Measurements from ENCODE around the gene CCDC144A. TPM values are rescaled to one million over a fixed set of nuclear protein-coding genes. Genes with fewer than 3 reads are reported as not detected.
"Not testable (repeated sequence)": the region's sequence is repeated elsewhere in the genome, so short reads cannot be mapped to it uniquely, and the experiment has no call there.

The CCDC144A gene
- total RNA-seq, 1 donor from 2014 or later = 0.58 TPM

DNA sequence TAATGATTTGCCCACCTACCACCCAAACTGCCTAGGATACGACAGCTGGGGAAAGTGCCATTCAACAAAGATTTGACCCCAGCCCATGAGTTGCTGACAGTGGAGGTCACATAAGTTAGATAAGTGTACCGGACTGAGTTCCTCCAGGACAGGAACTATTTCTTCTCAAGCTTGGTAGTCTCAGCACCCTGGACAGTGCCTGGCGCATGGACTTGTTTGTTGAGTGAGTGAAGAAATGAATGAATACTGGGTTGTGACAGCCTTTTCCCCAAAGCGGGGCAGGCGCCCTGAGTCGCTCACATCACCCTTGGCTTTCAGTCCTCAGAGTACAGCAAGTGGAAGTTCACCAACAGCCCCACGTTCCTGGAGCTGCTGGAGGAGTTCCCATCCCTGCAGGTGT lies 122.1 kb downstream of the CCDC144A start:
- not testable (repeated sequence) for H3K4me3 ChIP-seq (ENCODE audit: low read depth, low read length); DNase-seq (ENCODE audit: low read depth)

DNA sequence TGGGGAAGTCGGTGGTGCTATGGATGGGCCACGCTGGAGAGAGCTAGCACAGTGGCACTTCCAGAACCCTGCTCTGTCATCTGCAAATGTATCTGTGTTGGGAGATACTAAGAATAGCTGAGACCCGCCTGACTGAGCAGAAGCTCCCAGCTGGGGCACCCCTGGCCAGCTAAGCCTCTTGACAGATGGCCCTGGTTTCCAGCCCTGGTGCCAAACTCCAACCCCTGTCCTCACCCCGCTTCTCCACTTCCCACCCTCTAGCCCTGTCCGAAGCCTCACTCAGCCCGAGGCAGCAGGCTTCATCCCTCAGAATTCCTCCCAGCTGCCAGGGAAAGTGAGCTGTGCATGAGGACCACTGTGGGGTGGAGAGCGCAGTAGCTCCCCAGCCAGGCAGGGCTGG lies 124.4 kb downstream of the CCDC144A start:
- no peak overlapping the region for H3K4me3 ChIP-seq (ENCODE audit: low read depth, low read length)
- TF ChIP-seq, protein P1, sequence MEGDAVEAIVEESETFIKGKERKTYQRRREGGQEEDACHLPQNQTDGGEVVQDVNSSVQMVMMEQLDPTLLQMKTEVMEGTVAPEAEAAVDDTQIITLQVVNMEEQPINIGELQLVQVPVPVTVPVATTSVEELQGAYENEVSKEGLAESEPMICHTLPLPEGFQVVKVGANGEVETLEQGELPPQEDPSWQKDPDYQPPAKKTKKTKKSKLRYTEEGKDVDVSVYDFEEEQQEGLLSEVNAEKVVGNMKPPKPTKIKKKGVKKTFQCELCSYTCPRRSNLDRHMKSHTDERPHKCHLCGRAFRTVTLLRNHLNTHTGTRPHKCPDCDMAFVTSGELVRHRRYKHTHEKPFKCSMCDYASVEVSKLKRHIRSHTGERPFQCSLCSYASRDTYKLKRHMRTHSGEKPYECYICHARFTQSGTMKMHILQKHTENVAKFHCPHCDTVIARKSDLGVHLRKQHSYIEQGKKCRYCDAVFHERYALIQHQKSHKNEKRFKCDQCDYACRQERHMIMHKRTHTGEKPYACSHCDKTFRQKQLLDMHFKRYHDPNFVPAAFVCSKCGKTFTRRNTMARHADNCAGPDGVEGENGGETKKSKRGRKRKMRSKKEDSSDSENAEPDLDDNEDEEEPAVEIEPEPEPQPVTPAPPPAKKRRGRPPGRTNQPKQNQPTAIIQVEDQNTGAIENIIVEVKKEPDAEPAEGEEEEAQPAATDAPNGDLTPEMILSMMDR (conservative IDR thresholded peaks at IDR 0.05; ENCODE audit: low read depth, low read length) = no peak
- DNase-seq (ENCODE audit: low read depth) = no peak

DNA sequence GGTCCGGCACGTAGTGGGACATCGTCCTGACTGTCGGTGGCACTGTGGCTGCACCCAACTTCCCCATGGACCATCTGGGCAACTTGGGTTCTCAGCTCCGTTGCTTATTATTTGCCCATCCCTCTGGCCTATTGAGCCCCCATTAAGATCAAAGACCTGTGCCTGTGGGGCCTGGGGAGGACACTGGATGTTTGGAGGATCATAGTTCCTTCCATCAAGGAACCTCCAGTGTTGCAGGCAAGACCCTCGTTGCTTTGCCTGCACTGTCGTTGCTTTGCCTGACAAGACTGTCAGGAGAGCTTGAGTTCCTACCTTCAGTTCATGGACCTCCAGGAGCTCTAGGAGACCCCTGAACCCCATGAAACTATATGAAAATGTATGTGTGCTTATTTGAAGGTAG lies 127.2 kb downstream of the CCDC144A start:
- DNase-seq (ENCODE audit: low read depth) = no peak
- no peak overlapping the region for H3K4me3 ChIP-seq (ENCODE audit: low read depth, low read length)
- TF ChIP-seq, protein P1 (conservative IDR thresholded peaks at IDR 0.05; ENCODE audit: low read depth, low read length) = no peak

DNA sequence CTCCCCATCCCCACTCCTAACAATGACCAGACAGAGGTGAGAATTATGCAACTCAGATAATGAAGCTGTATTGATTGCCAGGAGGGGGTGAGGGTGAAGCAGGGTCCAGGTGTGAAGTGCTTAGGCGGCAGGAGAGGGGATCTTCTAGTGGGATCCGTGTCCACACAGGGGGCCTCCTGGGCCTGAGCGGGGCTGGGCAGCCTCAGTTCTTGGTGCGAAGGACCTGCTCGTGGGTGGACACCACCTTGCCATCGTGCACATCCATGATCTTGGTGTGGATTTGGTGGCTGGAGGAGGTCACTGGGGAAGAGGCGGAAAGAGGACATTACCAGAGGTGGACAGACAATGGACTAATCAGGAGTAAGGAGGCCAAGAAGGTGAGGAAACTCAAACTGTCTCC lies 127.9 kb downstream of the CCDC144A start:
- DNase-seq (ENCODE audit: low read depth); H3K4me3 ChIP-seq (ENCODE audit: low read depth, low read length): not testable (repeated sequence)

DNA sequence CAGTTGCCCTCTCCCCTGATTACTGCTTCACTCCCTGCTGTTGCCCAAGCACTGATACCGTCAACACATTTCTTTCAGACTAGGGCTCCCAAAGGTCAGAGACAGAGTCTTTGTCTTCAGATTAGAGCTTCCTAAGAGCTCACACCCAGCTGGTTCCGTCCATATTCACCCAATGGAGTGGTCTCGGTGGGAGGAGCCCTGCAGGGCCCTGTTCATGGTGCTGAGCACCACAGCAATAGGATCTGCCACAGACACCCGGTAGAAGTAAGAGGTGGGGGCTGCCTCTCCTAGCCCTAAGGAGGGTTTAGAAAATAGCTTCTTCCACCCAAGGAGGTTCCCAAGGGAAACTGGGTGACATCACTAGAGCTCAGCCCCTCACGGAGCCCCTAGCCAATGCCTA lies 128.3 kb downstream of the CCDC144A start:
- H3K4me3 ChIP-seq (ENCODE audit: low read depth, low read length) = no peak overlapping the region
- no peak for DNase-seq (ENCODE audit: low read depth)
- TF ChIP-seq, protein P1 (conservative IDR thresholded peaks at IDR 0.05; ENCODE audit: low read depth, low read length) = no peak

DNA sequence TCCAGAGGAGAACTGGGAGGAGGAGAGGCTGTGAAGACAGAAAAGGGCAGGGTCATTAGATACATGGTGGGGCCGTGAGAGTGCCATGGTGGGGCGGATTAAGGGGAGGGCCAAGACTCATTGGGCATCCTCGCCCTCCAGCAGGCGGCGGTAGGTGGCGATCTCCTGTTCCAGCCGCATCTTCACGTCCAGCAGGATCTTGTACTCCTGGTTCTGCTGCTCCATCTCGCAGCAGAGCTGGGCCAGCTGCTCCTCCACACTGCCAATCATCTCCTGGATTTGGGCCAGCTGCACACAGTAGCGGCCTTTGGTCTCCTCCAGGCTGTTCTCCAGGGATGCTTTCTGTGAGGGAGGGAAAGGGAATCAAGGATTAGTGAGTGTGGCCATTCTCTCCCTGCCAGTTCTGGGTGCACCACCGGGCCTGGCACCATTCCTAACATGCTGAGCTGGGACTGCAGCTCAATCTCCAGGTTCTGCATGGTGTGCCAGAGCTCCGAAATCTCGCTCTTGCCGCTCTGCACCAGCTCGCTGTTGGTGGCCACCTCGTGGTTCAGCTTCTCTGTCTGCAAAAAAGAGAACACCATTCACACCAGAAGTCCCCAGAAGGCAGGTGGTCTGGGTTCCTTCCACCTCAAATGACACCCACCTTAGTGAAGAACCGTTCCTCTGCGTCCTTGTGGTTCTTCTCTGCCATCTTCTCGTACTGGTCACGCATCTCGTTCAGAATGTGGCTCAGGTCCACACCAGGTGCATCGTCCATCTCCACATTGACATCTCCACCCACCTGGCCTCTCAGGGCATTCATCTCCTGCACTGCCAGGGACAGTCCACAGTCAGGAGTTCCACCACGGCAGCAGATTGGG lies 129.0 kb downstream of the CCDC144A start:
- TF ChIP-seq, protein P1 (conservative IDR thresholded peaks at IDR 0.05; ENCODE audit: low read depth, low read length) = no peak
- H3K4me3 ChIP-seq (ENCODE audit: low read depth, low read length) = no peak overlapping the region
- no peak for DNase-seq (ENCODE audit: low read depth)

DNA sequence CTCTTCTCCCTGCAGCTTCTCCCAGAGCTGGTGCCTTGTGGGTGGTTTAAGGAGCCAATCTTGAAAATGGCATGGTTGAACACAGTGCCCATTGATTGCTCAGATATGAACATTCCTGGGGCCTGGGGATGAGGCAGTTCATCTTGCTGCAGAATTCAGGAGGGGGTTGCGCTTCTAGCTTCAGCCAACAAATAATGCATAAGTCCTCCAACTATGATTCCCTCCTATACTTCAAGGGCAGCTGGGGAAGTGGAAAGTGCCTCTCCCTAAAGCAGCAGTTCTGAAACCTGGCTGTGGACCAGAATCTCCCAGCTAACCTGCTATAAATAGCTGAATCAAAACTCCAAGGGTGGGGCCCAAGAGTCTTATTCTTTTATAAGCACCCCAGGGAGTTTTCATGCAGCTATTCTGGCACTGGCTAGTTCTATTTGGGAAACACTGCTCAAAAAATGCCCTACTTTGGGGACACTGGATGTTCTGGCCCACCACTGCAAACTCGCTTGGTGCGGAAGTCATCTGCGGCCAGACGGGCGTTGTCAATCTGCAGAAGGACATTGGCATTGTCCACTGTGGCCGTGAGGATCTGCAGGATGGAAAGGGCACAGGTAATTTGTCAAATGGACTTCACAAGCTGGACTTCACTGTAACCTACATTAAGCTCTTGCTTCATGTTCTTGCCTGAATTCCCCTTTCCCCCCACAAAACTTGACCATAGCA lies 130.3 kb downstream of the CCDC144A start:
- no peak overlapping the region for H3K4me3 ChIP-seq (ENCODE audit: low read depth, low read length)
- TF ChIP-seq, protein P1 (conservative IDR thresholded peaks at IDR 0.05; ENCODE audit: low read depth, low read length) = no peak
- DNase-seq (ENCODE audit: low read depth) = no peak
